Lower leg skin (tissue), 3 donors: ENCODE results near the gene CCDC57.

Experiments used
- CTCF ChIP-seq, 3 donors: fragments of 450-650 bp; IDR thresholded peaks; one replicate each; pipeline ENCODE4 v1.5.1; 2016; ENCODE audit warnings: antibody characterized with exemption in 3 of 3, mild to moderate bottlenecking in 3 of 3, moderate library complexity in 2 of 3
- POLR2A ChIP-seq, 2 donors: fragments of 450-650 bp; IDR thresholded peaks; one replicate each; pipeline ENCODE4 v1.6.1; 2016 to 2017; ENCODE audit warnings: antibody characterized with exemption in 2 of 2, mild to moderate bottlenecking in 1 of 2, moderate library complexity in 1 of 2

DNA sequence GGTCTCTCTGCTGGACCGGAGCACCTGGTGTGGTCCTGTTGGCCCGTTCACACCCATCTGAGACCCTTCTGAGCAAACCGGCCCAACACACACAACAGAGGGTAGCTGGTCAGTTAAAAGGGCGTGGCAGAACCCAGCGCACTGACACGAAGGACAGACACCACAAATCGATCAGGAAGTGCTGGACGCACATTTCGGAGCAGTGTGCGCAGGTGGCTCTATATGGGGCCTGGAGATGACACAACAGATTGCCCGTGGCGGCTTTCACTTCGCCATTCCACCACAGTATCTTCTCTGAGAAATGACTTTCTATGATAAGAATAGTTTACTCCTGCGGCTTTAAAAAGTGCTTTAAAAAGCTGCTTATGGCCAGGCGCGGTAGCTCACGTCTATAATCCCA lies 12.5 kb downstream of the CCDC57 start:
- TF ChIP-seq CTCF (IDR thresholded peaks at IDR 0.05) (no peak), POLR2A (IDR thresholded peaks at IDR 0.05) (no peak)
